GM18861 (cell line): ENCODE data around the gene SPATA31D1.

Experiments
- ATAC-seq: cut with Tn5 transposase; IDR thresholded peaks from one replicate; pipeline ENCODE4 v1.9.1; 2021; ENCODE audit not compliant: unreplicated experiment

Gene SPATA31D1

DNA sequence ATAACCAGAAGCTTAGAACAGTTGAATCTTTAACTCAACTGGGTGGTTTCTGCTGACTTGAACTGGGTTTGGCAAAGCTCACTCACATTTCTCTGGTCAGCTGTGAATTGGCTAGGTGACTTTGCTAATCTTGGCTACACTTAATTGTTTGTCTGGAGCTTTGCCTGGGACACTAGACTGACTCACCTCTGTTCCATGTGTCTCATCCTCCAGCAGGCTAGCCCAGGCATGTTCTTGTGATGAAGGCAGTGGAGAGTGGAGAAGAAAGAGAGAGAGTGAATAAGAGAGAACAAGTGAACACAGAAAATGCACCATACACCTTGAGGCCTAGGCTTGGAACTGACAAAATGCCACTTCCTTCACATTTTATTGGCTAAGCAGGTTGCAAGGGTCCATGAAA is 32.6 kb downstream of the SPATA31D1 start:
- ATAC-seq = no peak

DNA sequence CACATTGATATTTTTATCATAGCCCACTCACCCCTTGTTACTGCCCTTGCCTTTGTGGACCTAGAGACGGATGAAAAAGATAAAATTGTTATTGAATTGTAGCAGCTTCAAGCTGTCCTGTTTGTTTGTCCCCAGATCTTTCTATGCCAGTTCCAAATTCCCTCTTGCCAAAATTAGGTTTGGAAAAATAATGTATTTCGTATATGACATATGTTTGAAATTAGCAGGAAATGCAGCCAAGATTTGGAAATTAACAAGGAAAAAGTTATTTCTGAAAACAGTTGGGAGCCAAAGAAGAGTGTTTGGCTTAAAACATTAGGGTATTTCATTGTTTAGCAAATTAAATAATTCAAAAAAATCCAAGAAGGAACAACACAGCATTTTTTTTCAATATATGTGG is 33.5 kb downstream of the SPATA31D1 start:
- ATAC-seq = no peak

DNA sequence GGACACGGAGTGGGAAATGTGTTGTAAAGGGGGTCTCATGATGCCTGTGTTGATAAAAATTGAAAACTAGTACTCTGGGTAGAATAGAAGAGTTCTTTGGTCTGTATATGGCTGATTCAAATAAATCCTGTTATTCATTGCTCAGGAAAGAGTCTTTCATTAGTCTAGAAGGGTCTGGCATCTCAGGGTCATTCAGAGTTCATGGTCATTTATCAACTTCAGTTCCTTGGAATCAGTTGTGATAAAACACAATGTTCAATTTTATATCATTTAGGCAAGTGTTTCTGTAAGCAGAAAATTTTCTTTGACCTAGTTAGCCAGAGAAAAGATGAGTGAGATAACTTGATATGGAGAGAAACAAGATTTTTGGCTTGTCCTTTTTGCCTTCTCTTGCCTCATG is 36.3 kb downstream of the SPATA31D1 start:
- no peak for ATAC-seq

- no peak for ATAC-seq
Measured at GRCh38 chr9:82031538-82032280, 43.1 kb downstream of the SPATA31D1 start.

DNA sequence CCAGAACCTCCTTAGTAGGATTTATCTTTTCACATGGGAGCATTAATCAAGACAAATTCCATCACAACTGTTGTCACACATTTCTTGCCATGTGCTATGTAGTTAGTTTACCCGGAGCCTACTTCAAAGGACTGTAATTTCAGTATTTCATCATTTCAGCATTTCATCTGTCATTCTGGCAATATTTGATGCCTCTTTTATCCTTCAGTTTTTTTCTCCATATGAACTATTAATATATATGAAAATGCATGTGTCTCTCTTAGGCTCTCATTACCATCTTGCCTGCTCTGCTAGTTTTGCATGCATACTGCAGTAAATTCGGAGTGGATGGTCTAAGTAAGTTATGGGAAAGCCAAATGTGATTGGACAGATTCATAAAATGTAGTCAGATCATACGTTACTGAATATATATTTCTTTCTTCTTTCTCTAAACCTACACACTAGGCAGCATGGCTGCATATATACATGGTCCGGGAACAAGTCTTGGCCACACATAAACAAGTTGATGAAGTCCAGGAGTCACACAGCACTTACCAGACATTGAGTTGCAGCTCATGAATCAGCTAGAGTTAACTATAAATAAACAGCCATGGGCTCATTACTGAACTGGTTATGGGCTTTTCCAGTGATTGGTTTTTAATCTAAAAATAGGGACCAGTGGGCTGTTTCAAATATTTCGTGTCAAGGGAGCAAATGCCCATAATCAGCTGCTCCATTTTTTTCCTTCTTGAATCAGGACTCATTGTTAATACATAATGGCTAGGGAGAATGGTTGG is 46.6 kb downstream of the SPATA31D1 start:
- no peak for ATAC-seq

DNA sequence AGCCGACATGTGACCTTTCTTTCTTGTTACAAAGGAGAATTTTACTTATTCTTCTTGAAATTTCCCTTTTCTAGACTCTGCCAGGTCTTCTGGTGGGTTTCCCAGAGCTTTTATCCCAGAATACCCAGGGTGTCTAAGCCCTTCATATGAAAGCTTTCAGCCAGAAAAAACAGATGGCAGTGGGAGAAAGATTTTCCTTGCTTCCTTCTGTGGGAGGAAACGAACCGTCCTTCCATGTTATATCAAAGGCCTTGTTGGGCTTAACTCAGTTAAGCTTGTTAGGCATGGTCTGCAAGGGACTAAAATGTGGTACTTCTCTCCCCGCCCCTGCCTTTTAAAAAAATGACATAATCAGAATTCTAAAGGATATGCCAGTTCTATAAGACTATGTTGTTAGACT is 47.5 kb downstream of the SPATA31D1 start:
- ATAC-seq = no peak

GRCh38 chr9:82037126-82037525 is 48.6 kb downstream of the SPATA31D1 start:
- no peak for ATAC-seq

DNA sequence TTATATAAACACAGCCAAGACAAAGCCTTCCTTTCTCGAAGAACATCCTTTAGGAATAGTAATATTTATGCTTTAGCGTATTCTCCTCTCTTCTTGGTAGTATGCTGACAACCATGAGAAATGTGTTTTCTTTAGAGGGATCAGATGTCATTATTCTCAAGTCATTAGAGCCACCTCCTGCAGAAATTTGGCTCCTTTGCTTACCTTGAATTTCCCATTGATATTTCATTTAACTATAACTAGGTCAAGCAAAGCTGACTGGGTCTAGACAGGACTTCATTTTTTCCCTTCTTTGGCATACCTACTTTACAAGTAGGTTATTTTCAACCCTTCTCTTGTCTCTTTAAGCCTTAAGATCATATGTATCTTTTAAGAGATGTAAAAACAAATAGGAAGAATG is 50.3 kb downstream of the SPATA31D1 start:
- ATAC-seq = no peak
